CD4-positive, alpha-beta T cell treated with Interleukin-12 subunit alpha and Interleukin-12 subunit beta, for 1 hour (primary cell): ENCODE measurements around the gene SLC5A1.
A peak's percentile ranks its signal among the peaks of the same experiment; 100 is the strongest.
"Not testable (repeated sequence)": the region's sequence is repeated elsewhere in the genome, so short reads cannot be mapped to it uniquely, and the experiment has no call there.

Source experiments
- DNase-seq: peaks from one replicate; pipeline ENCODE4 v3.0.0-alpha.2; 2020

SLC5A1 gene

GRCh38 chr22:32097881-32098499 is 54.9 kb downstream of the SLC5A1 start:
- DNase-seq, result no peak

GRCh38 chr22:32100711-32101110 is 57.6 kb downstream of the SLC5A1 start:
- no peak for DNase-seq

GRCh38 chr22:32103658-32104315 is 60.7 kb downstream of the SLC5A1 start:
- peak; percentile 36 for DNase-seq

GRCh38 chr22:32106930-32107329 is 63.9 kb downstream of the SLC5A1 start:
- DNase-seq, result no peak

DNA sequence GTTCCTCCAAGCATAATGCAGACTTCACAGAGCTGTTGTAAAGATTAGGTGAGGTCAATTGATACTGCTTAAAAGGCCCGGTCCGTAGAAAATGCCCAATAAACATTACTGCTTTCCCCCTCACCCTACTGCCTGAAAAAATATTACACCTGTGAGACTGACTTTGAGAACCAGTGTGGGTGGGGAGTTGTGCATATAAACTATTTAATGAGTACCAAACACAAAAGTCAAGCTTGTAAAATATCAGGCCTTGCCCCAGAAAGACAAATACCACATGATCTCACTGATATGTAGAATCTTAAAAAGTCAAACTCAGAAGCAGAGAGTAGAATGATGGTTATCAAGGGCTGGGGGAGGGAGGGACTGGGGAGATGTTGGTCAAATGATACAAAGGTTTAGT is 69.3 kb downstream of the SLC5A1 start:
- no peak for DNase-seq

GRCh38 chr22:32119568-32120235 is 76.6 kb downstream of the SLC5A1 start:
- DNase-seq, result no peak

DNA sequence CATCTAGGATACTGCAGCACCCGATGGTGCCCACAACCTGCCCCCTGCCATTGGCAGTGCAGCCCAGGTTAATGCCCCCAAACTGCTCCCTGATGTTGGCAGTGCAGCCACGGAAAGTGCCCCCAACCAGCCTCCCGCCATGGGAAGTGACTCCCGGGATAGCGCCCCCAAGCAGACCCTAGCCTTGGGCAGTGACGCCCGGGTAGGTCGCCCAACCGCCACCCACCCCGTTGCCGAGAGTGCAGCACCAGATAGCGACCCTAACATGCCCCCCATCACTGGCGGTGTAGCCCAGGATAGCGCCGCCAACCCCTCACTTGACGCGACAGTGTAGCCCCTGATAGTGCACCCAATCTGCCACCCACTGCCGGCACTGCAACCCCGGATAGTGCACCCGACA is 77.5 kb downstream of the SLC5A1 start:
- DNase-seq, result no peak

DNA sequence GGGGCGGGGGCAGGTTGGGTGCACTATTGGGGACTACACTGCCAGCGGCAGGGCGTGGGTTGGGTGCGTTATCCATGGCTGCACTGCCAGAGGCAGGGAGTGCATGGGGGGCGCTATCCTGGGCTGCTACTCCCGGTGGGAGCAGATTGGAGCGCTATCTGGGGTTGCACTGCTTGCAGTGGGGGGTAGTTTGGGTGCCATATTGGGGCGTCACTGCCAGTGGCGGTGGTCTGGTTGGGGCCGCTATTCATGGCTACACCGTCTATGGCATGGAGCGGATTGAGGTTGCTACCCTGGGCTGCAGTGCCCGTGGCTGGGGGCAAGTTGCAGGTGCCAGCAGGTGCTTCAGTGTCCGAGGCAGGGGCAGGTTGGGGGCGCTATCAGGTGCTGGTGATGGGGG is 79.8 kb downstream of the SLC5A1 start:
- DNase-seq, result no peak

DNA sequence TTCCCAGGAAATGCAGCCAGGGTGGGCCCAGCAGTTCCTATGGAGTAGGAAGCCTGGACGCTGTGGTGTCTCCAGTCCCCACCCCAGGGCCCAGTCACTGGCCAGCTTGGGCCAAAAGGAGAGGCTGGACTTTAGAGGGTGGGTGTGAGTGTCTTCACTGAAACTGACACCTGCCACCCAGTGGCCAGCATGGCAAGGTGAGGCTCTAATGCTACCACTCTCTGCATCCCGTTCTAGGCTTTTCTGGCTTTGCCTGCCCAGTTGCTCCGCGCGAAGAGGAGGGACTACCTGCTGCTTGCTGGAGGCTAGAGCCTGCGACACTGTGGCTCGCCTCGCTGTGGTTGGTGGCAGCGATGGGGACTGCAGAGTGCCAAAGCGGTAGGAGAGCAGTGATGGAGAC is 80.6 kb downstream of the SLC5A1 start:
- DNase-seq, result no peak

- no peak for DNase-seq
Measured at GRCh38 chr22:32127904-32128303, 84.8 kb downstream of the SLC5A1 start.

- no peak for DNase-seq
Measured at GRCh38 chr22:32130464-32130863, 87.4 kb downstream of the SLC5A1 start.

- DNase-seq, result no peak
Measured at GRCh38 chr22:32132126-32132525, 89.1 kb downstream of the SLC5A1 start.

DNA sequence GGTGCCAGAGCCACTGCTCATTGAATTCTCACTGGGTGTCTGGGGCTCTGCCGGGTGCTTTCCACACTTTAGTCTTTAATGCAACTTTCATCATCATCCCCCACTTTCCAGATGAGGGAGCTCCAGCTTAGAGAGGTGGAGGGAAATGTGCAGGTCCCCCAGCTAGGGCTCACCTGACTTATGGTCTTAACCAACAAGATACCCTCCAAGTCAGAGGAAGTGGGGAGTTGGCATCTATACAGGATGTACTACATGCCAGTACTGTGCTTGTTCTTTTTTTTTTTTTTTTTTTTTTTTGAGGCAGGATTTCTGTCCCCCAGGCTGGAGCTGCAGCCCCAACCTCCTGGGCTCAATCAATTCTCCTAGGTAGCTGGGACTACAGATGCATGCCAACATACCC is 89.7 kb downstream of the SLC5A1 start:
- DNase-seq, result no peak

GRCh38 chr22:32134796-32135195 is 91.7 kb downstream of the SLC5A1 start:
- not testable (repeated sequence) for DNase-seq

DNA sequence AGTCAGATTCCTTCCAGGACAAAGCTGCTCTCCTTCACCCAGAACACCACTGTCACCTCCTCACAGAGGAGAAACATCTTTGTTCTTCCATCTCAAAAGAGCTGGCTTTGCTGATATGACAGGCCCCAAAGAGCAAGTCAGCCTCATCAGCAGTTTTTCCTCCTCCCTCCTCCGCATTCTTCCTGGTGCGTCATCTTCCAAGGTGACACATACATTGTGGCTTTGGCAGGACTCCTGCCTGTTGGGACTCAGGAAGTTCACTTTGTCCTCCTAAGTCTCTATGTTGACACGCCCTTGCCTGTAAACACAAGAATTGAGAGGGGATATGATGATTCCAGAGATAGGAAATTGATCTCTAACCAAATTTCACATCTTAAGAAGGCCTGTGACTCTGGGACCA is 92.9 kb downstream of the SLC5A1 start:
- not testable (repeated sequence) for DNase-seq

DNA sequence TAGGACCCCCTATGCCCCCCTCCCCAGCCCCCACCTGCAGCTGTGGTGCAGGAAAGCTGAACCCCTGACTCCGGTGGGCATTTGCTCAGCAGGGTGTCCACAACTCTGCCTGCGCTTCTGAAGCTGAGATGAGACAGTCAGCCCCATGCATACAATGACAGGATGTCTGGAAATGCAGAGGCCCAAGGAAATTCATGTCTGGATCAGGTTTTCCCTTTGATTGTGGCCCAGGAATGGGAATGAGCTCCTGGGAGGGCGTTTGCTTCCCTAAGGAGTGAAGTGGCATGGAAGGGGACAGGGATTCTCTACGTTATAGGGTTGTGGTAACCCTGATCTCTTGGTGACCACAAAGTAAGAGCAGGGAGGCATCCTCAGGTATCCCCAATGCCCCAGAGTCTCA is 93.8 kb downstream of the SLC5A1 start:
- not testable (repeated sequence) for DNase-seq

DNA sequence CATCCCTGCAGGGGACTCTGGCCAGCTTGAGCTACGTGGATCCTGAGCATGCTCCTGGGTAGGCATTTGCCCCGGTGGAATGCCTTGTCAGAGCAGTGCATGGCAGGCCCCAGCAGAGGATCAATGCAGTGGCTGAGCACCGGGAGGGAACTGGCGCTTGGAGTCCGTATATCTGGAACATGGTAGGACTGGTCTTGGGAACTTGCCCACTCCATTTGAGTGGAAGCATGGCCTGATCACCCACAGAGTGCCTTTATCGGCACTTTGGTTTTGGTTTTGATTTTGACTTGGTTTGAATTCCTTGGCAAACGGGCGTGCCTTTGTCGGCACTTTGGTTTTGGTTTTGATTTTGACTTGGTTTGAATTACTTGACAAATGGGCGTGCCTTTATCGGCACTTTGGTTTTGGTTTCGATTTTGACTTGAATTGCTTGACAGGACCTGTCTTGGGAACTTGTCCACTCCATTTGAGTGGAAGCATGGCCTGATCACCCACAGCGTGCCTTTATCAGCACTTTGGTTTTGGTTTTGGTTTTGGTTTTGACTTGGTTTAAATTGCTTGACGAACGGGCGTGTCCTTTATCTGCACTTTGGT is 94.8 kb downstream of the SLC5A1 start:
- peak; percentile 82 for DNase-seq

- not testable (repeated sequence) for DNase-seq
Measured at GRCh38 chr22:32138576-32138975, 95.5 kb downstream of the SLC5A1 start.

DNA sequence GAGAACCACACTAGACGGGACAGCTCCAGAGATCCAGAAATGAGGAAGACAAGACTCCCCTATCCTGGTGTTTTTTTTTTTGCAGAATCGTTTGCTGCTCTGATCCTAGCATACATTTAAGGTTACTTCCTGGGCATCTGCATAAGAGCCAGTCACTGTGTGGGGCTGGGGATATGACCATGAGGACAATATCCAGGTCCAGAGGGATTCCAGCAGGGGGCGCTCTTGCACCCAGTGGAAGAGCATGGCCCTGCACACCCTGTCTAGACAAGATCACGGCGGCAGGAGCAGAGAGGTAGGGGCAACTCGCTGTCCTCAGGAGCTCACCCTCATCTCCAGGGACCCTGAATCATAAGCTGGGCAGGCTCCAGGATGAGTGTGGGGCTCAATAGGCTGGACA is 97.6 kb downstream of the SLC5A1 start:
- DNase-seq, result peak; percentile 39

- DNase-seq, result no peak
Measured at GRCh38 chr22:32142600-32142999, 99.5 kb downstream of the SLC5A1 start.

GRCh38 chr22:32144496-32145274 is 101.6 kb downstream of the SLC5A1 start:
- DNase-seq, result peak; percentile 28

- DNase-seq, result not testable (repeated sequence)
Measured at GRCh38 chr22:32147128-32147527, 104.1 kb downstream of the SLC5A1 start.

- not testable (repeated sequence) for DNase-seq
Measured at GRCh38 chr22:32148372-32148771, 105.3 kb downstream of the SLC5A1 start.
